ENCODE data around the gene TACC2.
"Not testable (repeated sequence)": the region's sequence is repeated elsewhere in the genome, so short reads cannot be mapped to it uniquely, and the experiment has no call there.

TACC2 gene

GRCh38 chr10:121988361-121989324 is at the start of gene TACC2:
TSS of gene TACC2 (plus strand) at chr10:121989163. CDS start at chr10:122021982, 32,819 bp downstream.
- peak; percentile 4 for DNase-seq (ENCODE audit: low read depth)

- no peak for DNase-seq (ENCODE audit: low read depth)
Observed at GRCh38 chr10:121941532-121941931, 47.4 kb upstream of the TACC2 start.

DNA sequence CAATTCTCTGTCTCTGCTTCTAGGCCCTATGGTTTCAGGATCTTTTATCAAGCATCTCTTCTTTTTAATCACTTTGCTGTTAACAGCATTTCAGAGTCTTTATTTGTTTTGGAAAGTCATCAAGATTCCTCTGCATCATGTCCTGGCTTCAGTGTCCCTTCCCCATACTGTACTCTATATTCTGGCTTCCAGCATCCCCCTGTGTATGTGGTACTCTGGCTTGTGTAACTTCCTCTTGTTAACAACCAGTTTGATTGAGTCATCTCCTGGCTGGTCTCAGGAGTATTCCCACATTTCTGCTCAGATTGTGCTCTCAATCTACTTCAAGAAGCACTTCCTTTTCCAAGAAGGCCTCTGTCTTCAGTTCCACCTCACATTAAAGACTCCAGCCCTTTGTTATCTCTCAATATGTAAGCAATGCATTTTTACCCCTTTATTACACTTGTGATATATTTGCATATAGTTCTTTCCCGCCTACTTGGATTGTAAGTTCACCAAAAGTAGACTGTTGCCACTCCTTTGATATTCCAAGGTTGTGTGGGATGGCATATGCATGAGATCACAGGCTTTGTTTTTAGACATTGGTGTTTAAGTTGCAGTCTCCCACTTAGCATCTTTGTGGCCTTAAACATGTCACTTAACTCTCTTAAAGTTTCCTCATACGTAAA is 46.1 kb upstream of the TACC2 start:
- DNase-seq (ENCODE audit: low read depth): no peak

DNA sequence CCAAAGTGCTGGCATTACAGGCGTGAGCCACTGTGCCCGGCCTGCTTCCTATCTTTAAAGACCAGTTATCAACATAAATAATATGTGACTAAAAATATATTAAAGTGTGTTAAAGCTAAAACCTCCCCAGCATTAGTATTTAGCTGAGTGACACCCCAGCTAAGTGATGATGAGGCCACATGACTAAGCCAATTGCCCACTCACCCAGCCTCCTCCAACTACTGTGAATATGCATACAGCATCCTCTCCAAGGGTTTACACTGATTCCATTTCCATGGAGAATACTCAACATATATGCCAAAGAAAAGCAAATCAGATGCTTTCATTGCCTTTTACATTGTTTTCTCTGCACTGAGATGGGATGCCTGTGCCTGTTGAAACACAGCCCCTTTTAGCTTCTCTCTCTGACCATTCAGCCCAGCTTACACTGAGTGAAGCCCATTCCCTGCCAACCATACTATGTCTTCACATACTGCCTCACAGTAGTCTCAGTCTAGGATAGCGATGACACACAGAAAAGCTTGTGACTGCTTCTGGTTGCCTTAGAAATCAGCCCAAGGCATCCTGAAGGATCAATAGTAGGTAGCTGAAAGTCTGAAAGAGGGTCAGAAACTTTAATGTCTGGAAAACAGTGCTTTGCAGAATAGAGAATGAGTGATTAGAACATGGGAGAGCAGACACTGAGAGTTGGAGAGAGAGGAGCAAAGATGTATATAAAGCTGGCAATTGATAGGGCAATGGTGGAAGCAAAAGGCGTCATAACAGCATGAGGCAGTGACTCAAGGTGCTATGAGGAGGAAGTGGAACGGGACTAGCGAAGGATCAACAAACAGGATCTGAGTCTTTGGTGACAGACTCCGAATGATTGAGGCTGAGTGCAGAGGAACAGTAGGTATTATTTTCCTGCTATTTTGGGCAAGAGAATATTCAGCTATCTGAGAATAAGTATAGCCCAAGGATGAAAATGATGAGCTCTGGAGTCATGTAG is 41.3 kb upstream of the TACC2 start:
- no peak for DNase-seq (ENCODE audit: low read depth)

GRCh38 chr10:121949049-121949448 is 39.9 kb upstream of the TACC2 start:
- no peak for DNase-seq (ENCODE audit: low read depth)

GRCh38 chr10:121949451-121949850 is 39.5 kb upstream of the TACC2 start:
- no peak for DNase-seq (ENCODE audit: low read depth)

GRCh38 chr10:121952226-121952625 is 36.7 kb upstream of the TACC2 start:
- DNase-seq (ENCODE audit: low read depth): no peak

GRCh38 chr10:121956111-121957061 is 32.6 kb upstream of the TACC2 start:
- no peak for DNase-seq (ENCODE audit: low read depth)

DNA sequence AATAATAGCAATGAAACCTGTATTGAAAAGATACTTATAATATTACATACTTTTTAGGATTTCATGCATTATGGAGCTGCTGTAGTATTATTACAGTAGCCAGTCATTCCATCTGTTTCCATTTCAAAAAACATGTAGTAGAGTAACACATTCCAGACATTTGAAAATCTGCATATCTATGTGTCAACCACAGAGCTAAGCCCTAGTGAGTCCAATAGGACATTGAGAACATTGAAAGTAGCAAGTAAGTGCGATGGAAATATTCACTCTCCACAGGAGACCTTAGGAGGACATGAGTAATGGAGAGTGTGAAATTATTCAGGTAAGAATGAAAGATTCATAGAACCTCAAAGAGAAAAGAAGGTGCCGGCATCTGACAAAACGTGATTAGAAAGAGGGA is 29.3 kb upstream of the TACC2 start:
- DNase-seq (ENCODE audit: low read depth): no peak

- no peak for DNase-seq (ENCODE audit: low read depth)
Observed at GRCh38 chr10:121961456-121961855, 27.5 kb upstream of the TACC2 start.

DNA sequence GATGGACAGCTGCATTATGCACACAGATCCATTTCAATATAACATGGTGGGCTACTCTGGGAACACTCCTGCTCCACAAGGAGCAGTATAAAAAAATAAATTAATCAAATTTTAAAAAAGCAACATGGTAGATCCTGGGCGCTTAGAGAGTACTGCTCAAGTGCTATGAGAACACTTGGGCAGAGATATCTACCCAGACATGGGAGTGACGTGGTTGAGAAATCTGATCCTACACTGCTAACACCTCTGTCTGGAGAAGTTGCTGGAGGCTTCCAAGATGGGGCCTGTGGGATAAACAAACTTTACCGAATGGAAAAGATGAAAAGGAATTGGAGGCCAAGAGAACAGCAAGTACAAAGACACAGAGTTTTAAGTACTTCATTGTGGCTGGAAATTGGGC is 23.0 kb upstream of the TACC2 start:
- DNase-seq (ENCODE audit: low read depth): no peak

- not testable (repeated sequence) for DNase-seq (ENCODE audit: low read depth)
Observed at GRCh38 chr10:121969086-121969485, 19.9 kb upstream of the TACC2 start.

DNA sequence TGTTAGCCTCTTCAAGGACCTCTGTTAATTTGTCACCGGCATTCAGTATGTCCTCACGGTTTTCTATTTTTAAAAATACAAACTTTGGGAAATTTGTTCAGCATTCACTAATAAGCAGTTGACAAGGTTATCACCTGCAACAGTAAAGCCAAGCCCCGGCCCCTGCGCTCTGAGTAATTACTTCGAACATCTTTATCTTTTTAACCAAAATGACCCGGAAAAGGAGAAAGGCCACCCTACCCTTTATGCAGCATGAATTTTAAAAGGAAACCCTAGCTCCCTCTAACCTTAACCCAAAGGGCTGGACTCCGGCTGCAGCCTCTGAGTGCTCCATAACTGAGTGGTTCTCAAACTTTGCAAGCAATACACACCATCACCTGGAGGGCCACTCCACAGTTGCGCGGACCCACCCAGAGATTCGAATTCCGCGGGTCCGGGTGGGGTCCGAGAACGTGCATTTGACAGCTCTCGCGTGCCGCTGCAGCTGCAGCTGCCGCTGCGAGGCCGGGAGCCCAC is 14.9 kb upstream of the TACC2 start:
- DNase-seq (ENCODE audit: low read depth): no peak

DNA sequence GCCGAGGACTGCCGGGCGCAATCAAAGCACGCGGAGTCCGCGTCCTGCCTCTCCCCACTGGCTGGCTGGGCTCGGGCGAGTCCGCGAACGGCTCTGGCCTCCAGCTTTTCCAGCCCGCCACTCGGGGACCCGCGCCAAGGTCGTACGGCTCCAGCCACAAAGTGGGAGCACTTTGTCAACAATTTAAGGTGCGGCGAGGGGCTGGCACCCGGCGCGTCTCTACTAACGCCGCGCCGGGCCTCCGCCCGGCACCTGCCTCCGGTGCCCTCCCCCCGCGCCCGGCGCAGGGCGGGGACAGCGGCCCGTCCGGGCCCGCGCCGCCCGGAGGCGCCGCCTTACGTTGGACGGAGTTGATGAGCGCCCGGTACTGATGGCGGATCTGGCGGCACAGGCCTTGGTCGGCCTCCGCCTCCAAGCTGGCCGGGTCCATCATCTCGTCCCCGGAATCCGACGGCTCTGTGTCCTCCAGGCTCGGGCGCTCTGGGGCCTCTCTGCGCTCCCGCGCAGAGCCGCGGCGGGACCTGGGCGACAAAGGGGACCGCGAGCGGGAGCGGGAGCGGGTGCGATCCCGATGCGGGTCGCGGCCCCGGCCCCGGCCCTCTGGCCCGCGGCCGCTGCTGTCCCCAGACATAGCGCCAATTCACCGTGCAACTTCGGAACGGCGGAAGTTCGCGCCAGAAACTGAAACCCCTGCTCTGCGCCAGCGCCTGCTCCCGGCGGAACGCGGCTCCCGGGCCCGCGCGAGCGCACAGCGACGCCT is 14.2 kb upstream of the TACC2 start, which contains the start of gene NSMCE4A:
NSMCE4A (minus strand) TSS at position 683 of the 760 bp plus-strand sequence; CDS start at position 631, 52 bp downstream.
- DNase-seq (ENCODE audit: low read depth): peak; percentile 79

- no peak for DNase-seq (ENCODE audit: low read depth)
Observed at GRCh38 chr10:121975295-121976086, 13.5 kb upstream of the TACC2 start.

DNA sequence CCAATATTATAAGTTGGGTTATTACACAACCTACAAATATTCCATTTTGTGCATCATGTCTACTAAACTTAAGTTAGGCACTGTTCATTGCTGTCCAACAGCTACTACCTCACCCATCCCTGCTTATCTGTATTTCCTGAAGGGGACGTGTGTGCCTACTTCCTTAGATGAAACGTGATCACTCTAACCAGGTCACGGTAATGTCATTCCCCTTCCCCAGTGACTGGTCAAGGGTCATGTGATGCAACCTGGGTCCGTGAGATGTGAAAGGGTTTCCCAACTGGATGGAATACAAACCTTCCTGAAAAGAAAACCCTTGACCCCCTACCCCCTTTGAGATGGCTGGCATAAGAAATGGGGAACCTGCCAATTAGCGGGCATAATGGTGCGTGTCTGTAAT is 12.4 kb upstream of the TACC2 start:
- no peak for DNase-seq (ENCODE audit: low read depth)

GRCh38 chr10:121978511-121978910 is 10.5 kb upstream of the TACC2 start:
- DNase-seq (ENCODE audit: low read depth): no peak

DNA sequence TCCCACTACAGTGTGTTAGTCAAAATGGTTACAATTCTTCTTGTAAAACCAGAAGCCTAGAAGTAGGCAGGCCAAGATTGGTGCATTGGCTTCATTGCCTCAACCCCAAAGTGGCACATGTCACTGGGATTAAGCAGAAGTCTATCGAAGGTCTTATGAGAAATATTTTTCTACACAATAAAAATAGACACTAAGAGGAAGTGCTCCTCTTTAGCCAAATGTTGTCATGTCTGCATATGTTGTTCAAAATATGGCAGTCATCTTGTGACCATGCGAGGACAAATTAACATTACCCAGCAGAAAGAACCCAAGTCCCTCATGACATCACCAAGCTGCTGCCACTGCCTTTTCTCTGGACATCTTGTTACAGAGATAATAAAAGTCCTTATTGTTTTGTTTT is 7.6 kb upstream of the TACC2 start:
- DNase-seq (ENCODE audit: low read depth): no peak

- no peak for DNase-seq (ENCODE audit: low read depth)
Observed at GRCh38 chr10:121983852-121984251, 5.1 kb upstream of the TACC2 start.
